Esophagus (tissue), 2 donors: ENCODE data around the gene SMC1B. TPM values are rescaled to one million over a fixed set of nuclear protein-coding genes. Genes with fewer than 3 reads are reported as not detected.
"Not testable (repeated sequence)": the region's sequence is repeated elsewhere in the genome, so short reads cannot be mapped to it uniquely, and the experiment has no call there.

ENCODE experiments used
- H3K27ac ChIP-seq, 2 donors: one replicate each; pipeline ENCODE4 v1.5.1; 2013; ENCODE audit warnings: low read depth in 2 of 2, mild to moderate bottlenecking in 2 of 2, inconsistent platforms in 1 of 2, low read length in 1 of 2, moderate library complexity in 1 of 2
- H3K27me3 ChIP-seq, 2 donors: one replicate each; pipeline ENCODE4 v1.6.1; 2013; ENCODE audit warnings: low read length in 2 of 2, control low read depth in 1 of 2, mild to moderate bottlenecking in 1 of 2; ENCODE audit not compliant: insufficient read depth in 2 of 2, control insufficient read depth in 1 of 2
- H3K36me3 ChIP-seq, 2 donors: one replicate each; pipeline ENCODE4 v1.6.1; 2013; ENCODE audit warnings: low read length in 1 of 2; ENCODE audit not compliant: control insufficient read depth in 2 of 2, insufficient read depth in 2 of 2
- H3K4me1 ChIP-seq, 2 donors: one replicate each; pipeline ENCODE4 v1.6.1; 2013; ENCODE audit warnings: low read length in 1 of 2; ENCODE audit not compliant: control insufficient read depth in 2 of 2, insufficient read depth in 2 of 2
- H3K4me3 ChIP-seq, 2 donors: one replicate each; pipeline ENCODE4 v1.5.1; 2013; ENCODE audit warnings: low read length in 2 of 2, mild to moderate bottlenecking in 2 of 2, low read depth in 1 of 2, moderate library complexity in 1 of 2
- H3K9me3 ChIP-seq, 2 donors: one replicate each; pipeline ENCODE4 v1.6.1; 2013; ENCODE audit warnings: mild to moderate bottlenecking in 2 of 2, low read depth in 1 of 2, low read length in 1 of 2, moderate library complexity in 1 of 2; ENCODE audit not compliant: control insufficient read depth in 2 of 2, insufficient read depth in 1 of 2
- WGBS, 2 donors: extraction: QIAGEN DNeasy Blood & Tissue Kit; methylation state at CpG; one replicate each; pipeline ENCODE4 v1.1.7; 2013; 5-methylcytosine and 5-hydroxymethylcytosine counted together
- polyA plus RNA-seq, 2 donors: library from polyadenylated mRNA; stranded (reverse); fragments of 200-250 nt; gene quantifications; one replicate each; pipeline ENCODE4 v1.2.3, GENCODE V29; 2013
- donor health status: healthy with polysubstance abuse.
- donor health status: Bipolar disorder and iron deficiency.

The SMC1B gene
- polyA plus RNA-seq, 2 donors: 0.04 TPM; not detected in 1

GRCh38 chr22:45445031-45445710 lies 31.8 kb upstream of the SMC1B start:
- Histone ChIP-seq H3K9me3 (no peaks in the 10 kb centered on the region), H3K36me3 (no peaks in the 10 kb centered on the region), H3K27ac (no peak overlapping the region), H3K27me3 (no peaks in the 10 kb centered on the region), H3K4me3 (no peak overlapping the region), H3K4me1 (peaks cover 5% of the 10 kb centered on the region in 2 donors)
- WGBS, 2 donors: 84 to 88% methylated on average over 14 of the region's 14 CpGs

- Histone ChIP-seq H3K27me3 (no peaks in the 10 kb centered on the region), H3K9me3 (no peaks in the 10 kb centered on the region), H3K4me3 (no peak overlapping the region), H3K4me1 (peaks cover 2 to 5% of the 10 kb centered on the region in 2 donors), H3K36me3 (no peaks in the 10 kb centered on the region), H3K27ac (no peak overlapping the region)
- 95% methylated on average over 3 of the region's 3 CpGs for WGBS, 2 donors
Observed at GRCh38 chr22:45444168-45444567, 30.8 kb upstream of the SMC1B start.

GRCh38 chr22:45442116-45442515 lies 28.7 kb upstream of the SMC1B start:
- Histone ChIP-seq H3K36me3 (no peaks in the 10 kb centered on the region), H3K9me3 (no peaks in the 10 kb centered on the region), H3K4me3 (no peak overlapping the region), H3K27me3 (no peaks in the 10 kb centered on the region), H3K27ac (no peak overlapping the region), H3K4me1 (peaks cover 0 to 2% of the 10 kb centered on the region in 2 donors)
- 64 to 66% methylated on average over 5 of the region's 5 CpGs for WGBS, 2 donors

- Histone ChIP-seq H3K27ac (peak overlapping the region; percentile 24 to 79), H3K36me3 (no peaks in the 10 kb centered on the region), H3K9me3 (no peaks in the 10 kb centered on the region), H3K4me3 (peak overlapping the region in 1 of 2 donors; percentile 22), H3K4me1 (peaks cover 0 to 2% of the 10 kb centered on the region in 2 donors), H3K27me3 (no peaks in the 10 kb centered on the region)
- 14 to 19% methylated on average over 10 of the region's 10 CpGs for WGBS, 2 donors
Observed at GRCh38 chr22:45441138-45441537, 27.7 kb upstream of the SMC1B start.

- H3K36me3 ChIP-seq, H3K4me3 ChIP-seq, H3K4me1 ChIP-seq, H3K9me3 ChIP-seq, H3K27me3 ChIP-seq: not testable (repeated sequence)
- H3K27ac ChIP-seq: peak overlapping the region; percentile 24 to 79
- WGBS, 2 donors: 33 to 36% methylated on average over 13 of the region's 13 CpGs
Observed at GRCh38 chr22:45440688-45441087, 27.3 kb upstream of the SMC1B start.

GRCh38 chr22:45438336-45438735 lies 24.9 kb upstream of the SMC1B start:
- no peaks in the 10 kb centered on the region for H3K27me3 ChIP-seq
- no peak overlapping the region for H3K4me3 ChIP-seq
- H3K9me3 ChIP-seq: no peaks in the 10 kb centered on the region
- H3K27ac ChIP-seq: no peak overlapping the region
- peaks cover 2 to 5% of the 10 kb centered on the region in 2 donors for H3K4me1 ChIP-seq
- H3K36me3 ChIP-seq: no peaks in the 10 kb centered on the region

- not testable (repeated sequence) for H3K4me3 ChIP-seq, H3K36me3 ChIP-seq, H3K27ac ChIP-seq, H3K4me1 ChIP-seq, H3K27me3 ChIP-seq, H3K9me3 ChIP-seq
- WGBS, 2 donors: 79 to 81% methylated on average over 26 to 34 of the region's 34 CpGs
Observed at GRCh38 chr22:45436871-45437517, 23.6 kb upstream of the SMC1B start.

GRCh38 chr22:45435544-45436139 lies 22.2 kb upstream of the SMC1B start:
- Histone ChIP-seq H3K9me3 (no peaks in the 10 kb centered on the region), H3K27ac (peak overlapping the region; percentile 62 to 68), H3K4me3 (no peak overlapping the region), H3K27me3 (no peaks in the 10 kb centered on the region), H3K36me3 (no peaks in the 10 kb centered on the region), H3K4me1 (peaks cover 2 to 3% of the 10 kb centered on the region in 2 donors)
- WGBS, 2 donors: 5 to 6% methylated on average over 20 of the region's 20 CpGs

GRCh38 chr22:45434981-45435380 lies 21.6 kb upstream of the SMC1B start:
- Histone ChIP-seq H3K27me3 (no peaks in the 10 kb centered on the region), H3K27ac (peak overlapping the region in 1 of 2 donors; percentile 62)
- 79 to 87% methylated on average over 6 of the region's 6 CpGs for WGBS, 2 donors

More at GRCh38 chr22:45434981-45435380, 21.6 kb upstream of the SMC1B start:
- Histone ChIP-seq H3K36me3 (no peaks in the 10 kb centered on the region), H3K9me3 (no peaks in the 10 kb centered on the region), H3K4me3 (no peak overlapping the region), H3K4me1 (peaks cover 2 to 3% of the 10 kb centered on the region in 2 donors)
